ENCODE results near the gene IGF1R.

Gene IGF1R

DNA sequence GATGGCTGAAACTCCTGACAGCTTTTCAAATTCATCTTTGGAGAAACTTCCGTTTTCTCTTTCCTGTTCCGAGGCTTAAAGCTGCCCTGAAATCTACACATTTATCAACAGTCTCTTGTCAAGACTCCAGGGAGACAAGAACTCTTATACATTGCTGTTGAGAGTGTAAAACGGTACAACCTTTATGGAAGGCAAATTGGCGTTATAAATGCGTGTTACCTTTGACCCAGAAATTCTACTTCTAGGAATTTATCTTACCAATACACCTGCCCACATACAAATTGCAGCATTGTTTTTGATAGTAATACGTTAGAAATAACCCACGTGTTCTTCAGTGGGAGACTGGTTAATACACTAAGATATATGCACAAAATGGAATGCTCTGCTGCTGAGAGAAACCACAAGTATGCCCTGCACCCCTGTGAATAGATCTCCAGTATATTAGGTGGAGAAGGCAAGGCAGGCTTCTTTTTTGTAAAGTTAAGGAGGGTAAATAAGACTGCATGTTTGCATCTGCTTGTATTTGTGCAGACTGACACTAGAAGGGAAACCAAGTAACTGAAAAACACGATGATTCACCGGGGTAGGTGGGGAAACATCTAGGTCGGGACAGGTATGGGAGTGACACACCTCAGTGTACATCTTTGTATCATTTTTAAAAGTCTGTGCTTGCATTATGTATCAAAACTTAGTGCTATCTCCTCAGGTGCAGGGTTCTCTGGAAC lies 97.5 kb downstream of the IGF1R start:
- Histone ChIP-seq H3K27me3 (ENCODE audit: control insufficient read depth, insufficient read depth, low read length) (no peaks in the 10 kb centered on the region), H3K4me1 (ENCODE audit: control insufficient read depth, insufficient read depth, low read length) (peaks cover 2% of the 10 kb centered on the region), H3K4me3 (ENCODE audit: low read depth, low read length) (no peak overlapping the region), H3K9me3 (ENCODE audit: control insufficient read depth, insufficient read depth, low read length) (no peaks in the 10 kb centered on the region), H3K36me3 (ENCODE audit: control insufficient read depth, insufficient read depth, low read length) (no peaks in the 10 kb centered on the region), H3K9ac (ENCODE audit: low read depth, low read length) (no peak overlapping the region)

DNA sequence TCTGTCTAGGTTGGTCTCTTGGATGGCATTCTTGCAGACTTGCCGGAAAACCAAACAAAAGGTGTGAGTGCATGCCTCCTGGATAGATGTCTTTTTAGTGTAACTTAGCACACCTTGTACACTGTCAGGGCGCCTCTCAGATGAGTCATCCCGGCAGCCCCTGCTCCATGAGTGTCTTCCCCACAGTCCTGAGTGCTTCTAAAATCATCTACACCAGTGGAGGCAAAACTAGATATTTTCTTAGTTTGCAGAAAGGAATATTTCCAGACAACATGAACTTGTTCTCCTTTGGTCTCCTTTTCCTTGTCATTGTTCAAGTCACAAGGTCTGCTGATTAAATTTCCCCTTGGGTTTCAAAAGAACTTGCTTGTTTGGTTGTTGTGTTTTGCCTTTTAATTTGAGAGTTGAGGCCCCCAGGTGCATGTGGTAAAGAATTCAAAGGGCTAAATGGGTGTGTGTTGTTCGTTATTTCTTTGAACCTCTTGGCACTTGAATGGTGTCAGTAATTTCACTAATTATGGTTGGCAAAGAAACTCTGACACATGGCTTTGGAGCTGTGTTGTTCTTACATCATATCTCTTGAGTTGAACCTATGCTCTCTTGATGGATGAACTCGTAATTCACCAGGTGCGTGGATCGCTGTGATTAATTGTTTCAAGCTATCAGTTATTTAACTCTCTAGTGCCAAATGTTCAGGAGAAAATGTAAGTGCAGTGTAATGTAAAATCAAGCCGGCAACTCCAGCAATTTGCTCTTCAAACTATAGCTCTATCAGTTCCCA lies 98.2 kb downstream of the IGF1R start:
- Histone ChIP-seq H3K9ac (ENCODE audit: low read depth, low read length) (no peak overlapping the region), H3K4me3 (ENCODE audit: low read depth, low read length) (no peak overlapping the region), H3K4me1 (ENCODE audit: control insufficient read depth, insufficient read depth, low read length) (peaks cover 2% of the 10 kb centered on the region), H3K27me3 (ENCODE audit: control insufficient read depth, insufficient read depth, low read length) (no peaks in the 10 kb centered on the region), H3K9me3 (ENCODE audit: control insufficient read depth, insufficient read depth, low read length) (no peaks in the 10 kb centered on the region), H3K36me3 (ENCODE audit: control insufficient read depth, insufficient read depth, low read length) (no peaks in the 10 kb centered on the region)

DNA sequence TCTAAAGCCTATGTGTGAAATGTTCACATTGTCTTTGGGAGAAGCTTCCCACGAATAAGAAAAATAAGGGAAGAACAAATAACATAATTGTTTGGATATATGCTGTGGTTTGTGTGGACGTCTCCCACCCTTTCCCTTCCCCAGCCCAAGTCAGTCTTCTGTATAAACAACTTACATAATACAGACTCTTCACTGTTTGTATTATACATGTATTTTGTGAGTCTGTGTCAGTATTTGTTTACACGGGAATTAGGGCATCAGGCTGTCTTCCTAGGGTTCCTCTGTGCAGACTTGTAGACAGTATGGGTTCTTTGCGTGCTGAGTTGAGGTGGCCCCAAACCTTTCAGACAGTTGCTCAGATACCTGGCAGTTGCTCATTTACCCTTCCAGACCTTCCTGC lies 103.4 kb downstream of the IGF1R start:
- Histone ChIP-seq H3K36me3 (ENCODE audit: control insufficient read depth, insufficient read depth, low read length) (no peaks in the 10 kb centered on the region), H3K9ac (ENCODE audit: low read depth, low read length) (peak overlapping the region; percentile 17), H3K4me3 (ENCODE audit: low read depth, low read length) (no peak overlapping the region), H3K27me3 (ENCODE audit: control insufficient read depth, insufficient read depth, low read length) (no peaks in the 10 kb centered on the region), H3K9me3 (ENCODE audit: control insufficient read depth, insufficient read depth, low read length) (no peaks in the 10 kb centered on the region), H3K4me1 (ENCODE audit: control insufficient read depth, insufficient read depth, low read length) (peaks cover 11% of the 10 kb centered on the region)

- no peaks in the 10 kb centered on the region for H3K9me3 ChIP-seq (ENCODE audit: control insufficient read depth, insufficient read depth, low read length)
- no peak overlapping the region for H3K4me3 ChIP-seq (ENCODE audit: low read depth, low read length)
- H3K27me3 ChIP-seq (ENCODE audit: control insufficient read depth, insufficient read depth, low read length), result no peaks in the 10 kb centered on the region
- peaks cover 13% of the 10 kb centered on the region for H3K4me1 ChIP-seq (ENCODE audit: control insufficient read depth, insufficient read depth, low read length)
- no peak overlapping the region for H3K9ac ChIP-seq (ENCODE audit: low read depth, low read length)
- H3K36me3 ChIP-seq (ENCODE audit: control insufficient read depth, insufficient read depth, low read length), result no peaks in the 10 kb centered on the region
Observed at GRCh38 chr15:98753726-98754656, 105.7 kb downstream of the IGF1R start.

- Histone ChIP-seq H3K36me3 (ENCODE audit: control insufficient read depth, insufficient read depth, low read length) (no peaks in the 10 kb centered on the region), H3K4me3 (ENCODE audit: low read depth, low read length) (no peak overlapping the region), H3K27me3 (ENCODE audit: control insufficient read depth, insufficient read depth, low read length) (no peaks in the 10 kb centered on the region), H3K9me3 (ENCODE audit: control insufficient read depth, insufficient read depth, low read length) (no peaks in the 10 kb centered on the region), H3K4me1 (ENCODE audit: control insufficient read depth, insufficient read depth, low read length) (peaks cover 14% of the 10 kb centered on the region), H3K9ac (ENCODE audit: low read depth, low read length) (no peak overlapping the region)
Observed at GRCh38 chr15:98754657-98755022, 106.3 kb downstream of the IGF1R start.

GRCh38 chr15:98755138-98755537 lies 106.8 kb downstream of the IGF1R start:
- Histone ChIP-seq H3K9me3 (ENCODE audit: control insufficient read depth, insufficient read depth, low read length) (no peaks in the 10 kb centered on the region), H3K9ac (ENCODE audit: low read depth, low read length) (no peak overlapping the region), H3K4me3 (ENCODE audit: low read depth, low read length) (no peak overlapping the region), H3K36me3 (ENCODE audit: control insufficient read depth, insufficient read depth, low read length) (no peaks in the 10 kb centered on the region), H3K27me3 (ENCODE audit: control insufficient read depth, insufficient read depth, low read length) (no peaks in the 10 kb centered on the region), H3K4me1 (ENCODE audit: control insufficient read depth, insufficient read depth, low read length) (peaks cover 12% of the 10 kb centered on the region)

DNA sequence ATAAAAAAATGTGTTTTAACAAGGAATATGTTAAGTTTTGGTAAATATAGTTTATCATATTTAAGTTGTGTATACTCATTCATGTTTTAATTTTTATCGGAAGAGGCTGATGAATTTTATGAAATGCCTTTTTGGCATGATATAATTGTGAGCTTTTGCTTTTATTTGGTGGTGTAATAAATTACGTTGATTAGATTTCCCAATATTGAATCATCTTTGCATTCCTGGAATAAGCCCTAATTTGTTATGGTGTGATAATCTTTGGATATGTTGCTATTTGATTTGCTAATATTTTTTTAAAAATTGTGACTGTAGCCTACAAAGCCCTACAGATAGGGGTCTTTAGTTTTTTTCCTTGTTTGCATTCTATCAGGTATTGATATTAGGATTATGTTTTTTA lies 107.4 kb downstream of the IGF1R start:
- Histone ChIP-seq H3K9ac (ENCODE audit: low read depth, low read length) (no peak overlapping the region), H3K36me3 (ENCODE audit: control insufficient read depth, insufficient read depth, low read length) (no peaks in the 10 kb centered on the region), H3K9me3 (ENCODE audit: control insufficient read depth, insufficient read depth, low read length) (peaks cover 4% of the 10 kb centered on the region), H3K27me3 (ENCODE audit: control insufficient read depth, insufficient read depth, low read length) (no peaks in the 10 kb centered on the region), H3K4me3 (ENCODE audit: low read depth, low read length) (no peak overlapping the region), H3K4me1 (ENCODE audit: control insufficient read depth, insufficient read depth, low read length) (peaks cover 12% of the 10 kb centered on the region)

DNA sequence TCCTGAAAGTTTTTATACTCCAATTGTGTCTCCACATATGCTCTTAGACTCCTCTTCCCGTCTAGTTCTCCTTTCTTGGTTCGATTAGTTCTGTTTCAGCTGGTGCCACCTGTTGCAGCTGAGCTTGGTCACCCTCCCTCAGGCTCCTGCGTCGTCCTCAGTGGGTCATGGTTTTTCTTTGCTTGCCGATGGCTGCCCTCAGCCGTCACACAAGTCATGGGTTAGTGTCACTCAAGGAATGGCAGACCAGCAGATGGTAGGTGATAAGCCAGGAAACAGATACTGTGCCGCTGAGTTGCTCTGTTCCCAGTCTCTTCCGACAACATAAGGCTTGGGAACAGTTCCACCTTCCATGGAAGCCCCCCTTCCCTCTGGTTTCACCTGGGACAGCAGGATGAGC lies 109.9 kb downstream of the IGF1R start:
- H3K9me3 ChIP-seq (ENCODE audit: control insufficient read depth, insufficient read depth, low read length), result peaks cover 4% of the 10 kb centered on the region
- H3K4me1 ChIP-seq (ENCODE audit: control insufficient read depth, insufficient read depth, low read length), result peaks cover 12% of the 10 kb centered on the region
- H3K4me3 ChIP-seq (ENCODE audit: low read depth, low read length), result no peak overlapping the region
- H3K9ac ChIP-seq (ENCODE audit: low read depth, low read length), result no peak overlapping the region
- H3K36me3 ChIP-seq (ENCODE audit: control insufficient read depth, insufficient read depth, low read length), result no peaks in the 10 kb centered on the region
- H3K27me3 ChIP-seq (ENCODE audit: control insufficient read depth, insufficient read depth, low read length), result no peaks in the 10 kb centered on the region

DNA sequence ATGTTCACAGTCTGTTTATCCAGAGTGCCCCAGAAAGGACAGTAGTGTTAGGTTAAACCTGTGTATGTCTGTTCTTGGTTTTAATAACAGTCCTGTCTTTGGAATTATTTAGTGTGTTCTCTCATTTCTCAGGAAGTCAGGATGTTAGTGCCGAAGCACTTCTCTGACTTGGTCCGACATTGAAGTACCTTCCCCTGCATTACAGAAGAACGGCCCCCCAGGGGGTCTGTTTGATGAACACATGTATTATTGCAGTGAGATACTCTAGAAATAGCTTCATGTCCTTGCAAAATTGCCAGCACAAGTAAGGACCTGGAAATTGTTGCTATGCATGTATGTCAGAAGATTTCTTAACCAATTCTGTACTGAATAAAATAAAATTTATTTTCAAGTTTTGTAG lies 110.9 kb downstream of the IGF1R start:
- Histone ChIP-seq H3K36me3 (ENCODE audit: control insufficient read depth, insufficient read depth, low read length) (no peaks in the 10 kb centered on the region), H3K9ac (ENCODE audit: low read depth, low read length) (no peak overlapping the region), H3K9me3 (ENCODE audit: control insufficient read depth, insufficient read depth, low read length) (peaks cover 4% of the 10 kb centered on the region), H3K4me3 (ENCODE audit: low read depth, low read length) (no peak overlapping the region), H3K27me3 (ENCODE audit: control insufficient read depth, insufficient read depth, low read length) (no peaks in the 10 kb centered on the region), H3K4me1 (ENCODE audit: control insufficient read depth, insufficient read depth, low read length) (peaks cover 13% of the 10 kb centered on the region)

GRCh38 chr15:98760112-98760826 lies 111.9 kb downstream of the IGF1R start:
- Histone ChIP-seq H3K4me1 (ENCODE audit: control insufficient read depth, insufficient read depth, low read length) (peaks cover 11% of the 10 kb centered on the region), H3K4me3 (ENCODE audit: low read depth, low read length) (no peak overlapping the region), H3K36me3 (ENCODE audit: control insufficient read depth, insufficient read depth, low read length) (no peaks in the 10 kb centered on the region), H3K9ac (ENCODE audit: low read depth, low read length) (no peak overlapping the region), H3K9me3 (ENCODE audit: control insufficient read depth, insufficient read depth, low read length) (peaks cover 4% of the 10 kb centered on the region), H3K27me3 (ENCODE audit: control insufficient read depth, insufficient read depth, low read length) (no peaks in the 10 kb centered on the region)

DNA sequence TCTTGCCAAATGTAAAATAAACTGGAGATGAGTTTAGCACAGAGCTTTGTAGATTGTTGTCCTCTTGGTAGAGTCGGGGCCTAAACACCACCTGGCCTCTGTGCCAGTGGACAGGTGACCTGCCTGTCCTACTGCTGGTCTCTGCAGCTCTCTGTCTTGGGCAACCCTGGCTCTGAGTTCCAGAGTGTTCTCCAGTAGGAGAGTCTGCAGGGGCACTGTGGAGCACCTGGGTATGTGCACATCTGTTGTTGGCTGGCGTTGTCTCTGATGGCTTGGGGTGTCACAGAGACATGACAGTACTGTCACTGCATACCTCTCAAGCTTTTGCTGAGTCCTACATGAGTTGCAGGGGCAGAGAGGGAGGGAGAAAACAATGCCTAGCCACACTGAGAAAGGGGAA lies 112.6 kb downstream of the IGF1R start:
- Histone ChIP-seq H3K4me1 (ENCODE audit: control insufficient read depth, insufficient read depth, low read length) (peaks cover 13% of the 10 kb centered on the region), H3K27me3 (ENCODE audit: control insufficient read depth, insufficient read depth, low read length) (no peaks in the 10 kb centered on the region)

More for the DNA sequence above, 112.6 kb downstream of the IGF1R start:
- H3K4me3 ChIP-seq (ENCODE audit: low read depth, low read length), result no peak overlapping the region
- no peaks in the 10 kb centered on the region for H3K36me3 ChIP-seq (ENCODE audit: control insufficient read depth, insufficient read depth, low read length)
- H3K9me3 ChIP-seq (ENCODE audit: control insufficient read depth, insufficient read depth, low read length), result peaks cover 4% of the 10 kb centered on the region
- H3K9ac ChIP-seq (ENCODE audit: low read depth, low read length), result no peak overlapping the region
